Activated CD8-positive, alpha-beta memory T cell treated with anti-CD3 and anti-CD28 coated beads, Interleukin-2, amount 50 U/mL, for 1 hour (primary cell): ENCODE measurements around the gene CYFIP2.

Source experiments
- DNase-seq: peaks from one replicate; pipeline ENCODE4 v3.0.0-alpha.2; 2020; ENCODE audit errors: extremely low read depth

CYFIP2 gene

DNA sequence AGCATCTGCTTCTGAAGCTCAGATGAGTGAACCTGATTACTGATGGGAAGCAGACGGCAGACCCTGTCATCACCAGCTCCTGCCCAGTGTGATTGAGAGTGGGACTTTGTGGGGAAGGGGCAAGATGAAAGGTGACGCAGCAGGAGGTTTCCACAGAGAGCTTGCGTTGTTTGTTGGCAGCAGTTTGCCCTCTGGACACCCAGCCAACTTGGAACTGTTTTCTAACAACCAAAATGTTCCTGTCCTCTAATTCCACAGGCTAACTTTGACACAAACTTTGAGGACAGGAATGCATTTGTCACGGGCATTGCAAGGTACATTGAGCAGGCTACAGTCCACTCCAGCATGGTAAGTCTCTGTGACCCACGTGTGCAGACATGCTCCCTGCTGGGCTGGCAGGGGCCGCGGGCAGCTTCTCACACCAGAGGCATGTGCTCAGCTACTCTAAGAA, 20.9 kb downstream of the CYFIP2 start:
- no peak for DNase-seq

DNA sequence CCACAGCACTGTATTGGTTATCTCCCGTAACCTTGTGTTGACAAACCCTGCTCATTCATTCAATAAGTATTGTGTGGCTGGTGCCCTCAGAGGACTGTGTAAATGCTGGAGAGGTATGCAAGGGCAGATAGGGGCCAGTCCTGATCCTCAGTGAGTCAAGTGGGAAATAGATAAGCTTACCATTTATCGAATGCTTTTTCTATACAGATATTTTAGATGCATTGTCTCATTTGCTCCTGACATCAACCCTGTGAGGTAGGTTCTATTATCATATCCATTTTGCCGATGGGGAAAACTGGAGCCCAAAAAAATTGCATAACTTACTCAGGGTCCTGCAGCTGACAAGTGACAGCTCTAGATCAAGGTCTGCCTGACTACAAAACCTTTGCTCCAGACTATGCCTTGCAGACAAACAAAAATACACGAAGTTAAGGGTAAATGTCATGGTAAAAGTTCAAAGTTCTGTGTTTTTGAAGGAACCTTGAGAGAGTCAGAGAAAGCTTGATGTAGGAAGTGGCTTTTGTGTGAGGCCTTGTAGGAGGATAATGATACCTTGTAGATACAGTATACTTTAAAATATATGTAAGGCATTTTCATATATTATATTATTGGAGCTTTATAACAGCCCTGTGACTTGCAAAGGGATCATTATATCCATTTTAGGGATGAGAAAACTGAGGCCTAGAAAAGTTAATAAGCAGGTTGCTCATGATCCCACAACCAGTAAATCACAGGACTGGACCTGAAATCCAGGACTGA, 22.7 kb downstream of the CYFIP2 start:
- no peak for DNase-seq

DNA sequence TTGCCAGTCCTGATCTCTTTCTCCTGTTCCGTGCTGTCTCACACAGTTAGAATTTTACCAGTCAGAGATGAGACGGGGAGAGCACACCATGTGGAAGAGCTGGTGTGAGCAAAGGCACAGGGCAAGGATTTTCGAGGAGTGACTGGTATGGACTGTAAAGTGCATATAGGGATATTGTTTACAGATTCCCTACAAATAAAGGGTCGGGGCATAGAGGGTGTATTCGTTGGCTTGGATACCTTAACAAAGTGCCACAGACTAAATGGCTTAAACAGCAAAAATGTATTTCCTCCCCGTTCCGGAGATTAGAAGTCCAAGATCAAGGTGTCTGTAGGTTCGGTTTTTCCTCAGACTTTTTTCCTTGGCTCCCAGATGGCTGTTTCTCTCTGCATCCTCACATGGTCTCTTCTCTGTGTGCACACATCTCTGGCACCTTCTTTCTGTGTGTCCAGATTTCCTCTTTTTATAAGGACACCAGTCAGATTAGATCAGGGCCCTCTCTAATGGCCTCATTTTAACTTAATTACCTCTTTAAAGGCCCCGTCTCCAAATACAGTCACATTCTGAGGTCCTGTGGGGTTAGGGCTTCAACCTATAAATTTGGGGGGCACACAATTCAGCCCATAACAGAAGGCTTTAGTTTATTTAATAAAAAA, 23.4 kb downstream of the CYFIP2 start:
- no peak for DNase-seq

DNA sequence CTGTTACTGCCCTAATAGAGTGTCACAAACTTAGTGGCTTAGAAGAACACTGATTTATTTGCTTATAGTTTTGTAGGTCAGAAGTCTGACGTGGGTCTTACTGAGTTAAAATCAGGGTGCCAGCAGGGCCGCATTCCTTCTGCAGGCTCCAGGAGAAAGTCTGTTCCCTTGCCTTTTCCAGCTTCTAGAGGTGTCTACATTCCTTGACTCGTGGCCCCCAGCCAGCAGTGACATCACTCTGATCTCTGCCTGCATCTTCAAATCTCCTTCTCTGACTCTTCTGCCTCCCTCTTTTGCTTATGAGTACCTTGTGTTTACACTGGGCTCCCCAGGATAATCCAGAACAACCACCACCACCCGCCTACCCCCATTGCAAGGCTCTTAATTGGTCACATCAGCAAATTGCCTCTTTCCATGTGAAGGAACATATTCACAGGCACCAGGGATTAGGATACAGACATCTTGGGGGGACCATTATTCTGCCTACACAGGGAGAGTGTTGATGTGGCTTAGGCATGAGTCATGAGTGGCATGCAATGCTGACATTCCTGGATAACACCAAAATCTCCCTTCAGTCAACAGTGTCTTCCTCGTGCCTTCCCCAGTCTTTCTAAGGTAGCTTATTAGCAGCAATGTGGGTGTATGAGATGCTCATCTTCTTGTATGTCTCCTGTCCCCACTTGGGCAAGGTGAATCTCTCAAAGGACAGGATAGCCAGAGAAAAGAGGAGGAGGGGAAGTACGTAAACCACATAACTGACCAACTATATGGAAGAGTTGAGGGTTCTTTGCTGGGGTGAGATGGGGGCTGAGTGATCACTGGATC, 24.4 kb downstream of the CYFIP2 start:
- no peak for DNase-seq

DNA sequence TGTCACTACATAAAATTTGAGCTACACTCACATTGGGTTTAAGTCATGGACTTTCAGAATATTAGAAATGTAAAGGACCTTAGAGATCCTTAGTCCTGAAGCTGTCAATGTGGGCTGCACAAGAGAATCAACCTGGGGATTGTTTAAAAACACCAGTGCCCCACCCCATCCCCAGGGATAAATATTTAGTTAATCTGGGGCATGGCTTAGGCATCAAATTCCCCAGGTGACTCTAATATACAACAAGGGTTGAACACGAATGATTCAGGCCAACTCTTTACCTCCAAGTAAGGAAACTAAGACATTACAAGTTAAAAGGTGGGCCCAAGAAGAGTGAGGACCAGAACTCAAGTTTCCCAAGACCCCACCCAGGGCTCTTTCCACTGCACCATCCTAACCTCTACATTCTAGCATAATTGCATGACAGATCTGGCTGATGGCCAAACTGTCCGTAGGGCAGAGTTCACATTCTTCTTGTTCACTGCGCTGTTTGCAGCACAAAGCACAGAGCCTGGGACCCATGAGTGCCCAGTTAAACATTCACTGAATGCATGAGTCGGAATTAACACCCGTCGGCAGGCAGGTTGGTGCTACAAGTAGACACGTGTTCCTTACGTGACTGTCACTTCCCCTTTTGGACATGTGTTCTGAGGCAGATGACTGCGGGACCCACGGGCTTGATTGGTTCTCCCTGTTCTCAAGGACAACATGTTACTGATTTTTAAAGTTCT, 25.2 kb downstream of the CYFIP2 start:
- no peak for DNase-seq

DNA sequence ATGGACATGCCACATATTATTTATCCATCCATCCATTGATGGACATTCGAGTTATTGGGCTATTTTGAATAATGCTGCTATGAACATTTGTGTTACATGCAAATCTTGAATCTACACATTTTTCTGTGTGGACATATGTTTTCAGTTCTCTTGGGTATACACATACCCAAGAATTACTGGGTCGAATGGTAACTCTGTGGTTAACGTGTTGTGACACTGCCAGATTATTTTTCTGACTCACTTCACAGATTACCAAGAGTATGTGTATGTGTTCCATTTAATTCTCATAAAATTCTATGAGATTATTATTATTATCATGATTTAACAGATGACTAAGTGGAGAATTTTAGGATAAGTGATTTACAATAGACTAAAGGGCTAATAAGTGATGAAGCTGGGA, 26.7 kb downstream of the CYFIP2 start:
- DNase-seq: no peak

DNA sequence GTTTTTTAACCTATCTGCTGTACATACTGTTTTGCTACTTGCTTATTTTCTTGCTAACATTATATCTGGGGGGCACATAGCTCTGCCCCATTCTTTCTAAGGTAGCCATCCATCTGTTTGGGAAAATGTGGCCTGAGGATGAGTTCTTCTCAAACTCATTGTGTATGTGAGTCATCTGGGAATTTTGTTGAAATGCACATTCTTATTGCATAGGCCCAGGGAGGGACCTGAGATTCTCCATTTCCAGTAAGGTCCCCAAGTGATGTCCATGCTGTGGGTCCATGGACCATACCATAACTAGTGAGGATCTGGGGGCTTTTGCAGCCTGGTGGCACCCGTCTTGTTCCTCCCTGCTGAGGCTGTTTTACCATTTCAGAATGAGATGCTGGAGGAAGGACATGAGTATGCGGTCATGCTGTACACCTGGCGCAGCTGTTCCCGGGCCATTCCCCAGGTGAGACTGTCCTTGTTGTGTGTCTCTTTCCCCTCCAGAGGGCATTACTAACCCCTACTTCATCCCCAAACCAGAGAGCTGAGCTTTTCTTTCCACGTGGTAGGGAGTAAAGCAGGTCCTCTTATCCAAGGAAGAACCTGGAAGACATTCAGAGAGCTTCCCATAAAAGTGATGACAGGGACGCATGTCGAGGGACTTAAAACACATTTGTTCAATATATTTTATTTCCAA, 28.6 kb downstream of the CYFIP2 start:
- no peak for DNase-seq

DNA sequence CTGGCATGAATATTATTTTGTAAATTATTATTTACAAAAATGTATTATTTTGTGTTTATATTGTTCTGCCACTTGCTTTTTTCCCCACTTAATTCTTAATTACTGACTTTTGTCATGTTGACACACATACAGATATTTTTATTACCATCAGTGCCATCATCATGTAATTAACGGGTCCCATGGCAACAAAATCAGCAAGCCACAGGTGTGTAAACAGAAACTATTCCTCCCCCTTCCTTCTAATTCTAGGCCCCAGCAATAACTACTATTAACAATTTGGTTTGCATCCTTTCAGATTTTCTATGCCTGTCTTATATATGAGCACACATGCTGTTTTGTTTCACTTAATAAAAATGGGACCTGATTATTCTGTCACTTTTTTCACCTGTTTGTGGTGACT, 29.3 kb downstream of the CYFIP2 start:
- DNase-seq: no peak

DNA sequence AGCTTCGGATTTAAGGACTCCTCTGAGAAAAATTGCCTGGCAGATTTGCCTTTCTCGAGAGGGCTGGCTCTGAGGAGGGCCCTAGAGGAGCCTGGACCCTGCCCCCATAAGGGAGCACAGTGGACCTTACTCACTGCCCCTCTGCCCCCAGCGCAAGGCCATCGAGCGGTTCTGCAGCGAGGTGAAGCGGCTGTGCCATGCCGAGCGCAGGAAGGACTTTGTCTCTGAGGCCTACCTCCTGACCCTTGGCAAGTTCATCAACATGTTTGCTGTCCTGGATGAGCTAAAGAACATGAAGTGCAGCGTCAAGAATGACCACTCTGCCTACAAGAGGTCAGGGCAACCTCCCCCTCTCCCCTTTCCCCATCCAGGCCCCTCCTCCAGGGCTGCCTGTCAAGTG, 34.6 kb downstream of the CYFIP2 start:
- DNase-seq: no peak

DNA sequence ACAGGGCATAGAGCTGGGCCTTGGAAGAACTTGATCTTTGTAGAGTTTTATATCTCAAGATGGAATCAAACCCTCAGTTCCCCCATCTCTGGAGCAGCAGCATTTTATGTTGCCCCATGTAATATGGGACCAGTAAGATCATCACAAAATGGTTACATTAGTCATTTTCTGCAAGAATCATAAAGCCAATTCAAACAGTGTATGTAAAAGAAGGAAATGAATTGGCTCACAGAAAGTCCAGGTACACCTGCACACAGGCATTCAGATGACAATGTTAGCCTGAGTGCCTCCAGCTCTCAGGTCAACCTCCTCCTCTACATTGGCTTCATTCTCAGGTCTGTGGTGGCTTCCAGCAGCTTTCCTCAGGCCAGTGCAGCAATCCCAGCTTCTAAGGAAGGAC, 35.1 kb downstream of the CYFIP2 start:
- no peak for DNase-seq

DNA sequence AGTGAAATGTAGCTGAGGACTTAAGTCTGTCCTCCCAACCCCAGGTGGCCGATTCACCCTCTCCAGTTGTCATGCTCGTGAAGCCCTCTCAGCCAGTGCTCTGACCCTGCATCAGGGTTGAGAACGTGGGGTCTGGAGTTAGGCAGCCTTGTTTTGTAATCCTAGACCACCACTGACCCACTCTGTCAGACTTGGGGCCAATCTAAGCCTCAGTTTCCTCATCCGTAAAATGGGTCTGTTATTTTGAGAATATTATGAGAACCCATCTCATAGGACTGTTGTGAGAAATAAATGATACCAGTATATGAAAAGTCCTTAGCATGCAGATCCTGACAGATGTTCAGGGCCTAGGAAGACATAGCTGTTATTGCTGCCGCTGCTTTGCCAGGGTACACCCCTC, 37.1 kb downstream of the CYFIP2 start:
- DNase-seq: no peak

DNA sequence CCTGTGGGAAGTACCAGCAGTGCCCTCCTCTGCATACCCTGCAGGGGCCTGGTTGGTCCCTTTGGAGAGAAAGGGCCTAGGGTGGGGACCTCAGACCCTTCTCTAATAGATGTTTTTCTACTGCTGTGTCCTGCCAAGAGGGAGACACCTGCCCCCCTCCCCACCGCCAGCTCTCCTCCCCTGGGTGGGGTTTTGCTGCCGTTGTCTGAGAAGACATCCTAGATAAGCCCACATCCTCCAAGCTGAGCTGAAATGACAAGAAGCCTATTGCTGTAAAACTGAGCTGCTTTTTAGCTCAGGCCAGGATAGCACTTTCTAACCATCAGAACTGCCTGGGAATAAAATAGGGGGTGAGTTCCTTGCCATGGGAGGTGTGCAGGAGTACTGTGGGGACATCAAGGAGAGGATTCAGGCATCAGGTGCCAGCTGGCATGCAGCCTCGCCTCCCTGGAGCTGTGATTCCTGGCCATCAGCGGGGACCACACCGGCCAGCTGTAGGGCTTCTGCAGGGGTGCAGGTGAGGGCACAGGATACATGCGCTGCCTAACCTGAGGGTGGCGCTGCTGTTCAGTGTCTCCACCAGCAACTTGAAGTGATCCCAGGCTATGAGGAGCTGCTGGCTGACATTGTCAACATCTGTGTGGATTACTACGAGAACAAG, 37.9 kb downstream of the CYFIP2 start:
- no peak for DNase-seq

DNA sequence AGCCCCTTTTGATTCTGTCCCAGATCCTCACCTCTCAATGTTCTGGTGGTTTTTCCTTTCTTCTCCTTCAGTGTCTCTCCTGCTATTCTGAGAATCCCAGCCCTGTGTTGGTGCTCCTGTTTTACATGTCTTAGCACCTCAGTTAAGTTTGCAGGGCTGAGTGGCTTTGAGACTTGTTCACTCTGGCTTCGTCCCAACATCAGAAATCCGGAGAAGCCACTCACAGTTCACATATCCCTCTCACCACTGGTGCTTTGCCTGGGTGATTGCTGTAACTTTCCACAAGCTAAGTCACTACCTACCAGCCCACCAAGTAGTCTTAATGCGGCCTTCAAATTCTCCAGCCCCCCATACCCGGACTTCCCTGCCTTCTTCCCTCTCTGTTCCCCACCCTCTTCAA, 40.2 kb downstream of the CYFIP2 start:
- DNase-seq: no peak

DNA sequence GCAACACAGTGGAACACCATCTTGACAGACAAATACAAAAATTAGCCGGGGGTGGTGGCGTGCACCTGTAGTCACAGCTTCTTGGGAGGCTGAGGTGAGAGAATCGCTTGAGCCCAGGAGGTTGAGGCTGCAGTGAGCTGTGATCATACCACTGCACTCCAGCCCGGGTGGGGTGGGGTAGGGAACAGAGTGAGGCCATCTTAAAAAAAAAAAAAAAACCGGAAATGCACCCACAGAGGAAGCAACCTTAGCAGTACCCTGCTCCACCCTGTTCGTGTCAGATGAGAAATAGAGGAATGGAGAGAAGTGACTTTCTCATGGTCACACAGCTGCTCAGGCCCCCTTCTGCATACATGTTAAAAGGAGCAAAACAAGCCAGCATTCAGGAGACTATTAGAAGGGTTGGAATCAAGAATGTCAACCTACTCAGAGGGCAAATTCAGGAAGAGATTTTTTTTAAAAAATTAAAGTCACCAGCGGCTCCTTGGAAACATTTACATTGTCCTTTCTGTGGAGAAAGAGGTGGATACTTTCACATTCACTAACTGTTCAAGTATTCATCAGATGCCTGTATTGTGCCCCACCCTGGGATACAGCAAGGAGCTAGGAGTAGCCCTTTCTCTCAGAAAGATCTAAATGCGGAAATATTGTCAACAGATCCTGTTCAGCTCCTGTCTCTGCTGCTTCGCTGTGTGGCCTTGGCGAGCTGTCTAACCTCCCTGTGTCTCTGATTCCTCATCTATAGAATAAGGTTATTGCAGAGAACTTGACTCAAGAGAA, 41.0 kb downstream of the CYFIP2 start:
- no peak for DNase-seq

DNA sequence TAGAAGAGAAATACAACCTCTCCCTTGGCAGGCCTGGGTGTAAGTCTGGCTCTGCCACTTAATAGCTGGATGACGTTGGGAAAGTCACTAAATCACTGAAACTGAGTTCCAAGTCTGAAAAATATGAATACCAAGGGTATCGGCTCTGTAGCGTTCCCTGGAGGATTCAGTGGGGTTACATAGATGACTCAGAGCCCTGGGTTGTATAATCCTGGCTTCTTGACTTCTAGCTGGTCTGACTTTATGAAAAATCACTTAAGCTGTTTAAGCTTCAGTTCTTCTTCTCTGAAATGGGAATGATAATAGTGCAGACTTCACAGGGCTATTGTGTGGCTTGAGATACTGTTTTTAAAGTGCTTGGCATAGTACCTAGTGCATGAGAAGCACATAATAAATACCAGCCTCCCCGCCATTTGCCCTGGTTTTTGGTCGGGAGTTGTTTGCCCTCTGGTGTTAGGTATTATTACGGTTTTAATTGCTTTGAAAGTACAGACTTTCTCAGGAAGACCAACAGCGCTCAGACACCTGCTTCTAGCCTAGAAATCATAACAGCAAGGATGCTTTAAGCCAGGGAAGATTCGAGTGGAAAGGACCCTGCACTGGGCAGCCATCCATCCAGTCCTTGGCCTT, 43.0 kb downstream of the CYFIP2 start:
- no peak for DNase-seq

DNA sequence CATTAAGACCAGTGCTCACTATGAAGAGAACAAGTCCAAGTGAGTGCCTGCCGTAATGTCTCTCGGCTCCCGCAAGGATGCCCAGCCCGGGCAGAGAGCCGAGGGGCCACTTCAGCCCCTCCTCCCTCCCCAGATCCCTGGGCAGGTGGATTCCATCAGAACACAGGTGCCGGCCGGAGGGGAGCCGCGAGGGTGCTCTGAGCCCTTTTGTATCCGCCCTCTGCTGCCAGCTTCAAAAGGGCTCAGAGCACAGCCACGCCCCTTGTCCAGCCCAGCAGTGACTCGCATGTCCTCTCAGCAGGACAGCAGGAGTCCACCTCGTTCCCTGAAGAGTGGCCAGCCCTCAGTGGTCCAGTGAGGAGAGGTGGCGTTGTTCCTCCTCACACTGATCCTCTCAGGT, 43.9 kb downstream of the CYFIP2 start:
- no peak for DNase-seq

DNA sequence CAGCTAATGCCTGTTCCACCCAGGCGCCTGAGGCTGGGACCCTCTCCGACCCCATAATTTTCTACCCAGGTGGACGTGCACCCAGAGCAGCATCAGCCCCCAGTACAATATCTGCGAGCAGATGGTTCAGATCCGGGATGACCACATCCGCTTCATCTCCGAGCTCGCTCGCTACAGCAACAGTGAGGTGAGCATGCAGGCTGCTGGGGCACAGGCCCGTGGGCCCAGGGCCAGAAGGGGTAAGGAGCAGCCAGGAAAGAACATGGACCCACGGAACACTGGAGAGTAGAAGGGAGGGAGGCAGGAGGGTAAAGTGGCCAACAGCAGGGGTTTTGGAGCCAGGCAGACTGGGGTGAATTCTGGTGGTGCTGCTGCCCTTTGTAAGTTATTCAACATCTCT, 45.7 kb downstream of the CYFIP2 start:
- no peak for DNase-seq

DNA sequence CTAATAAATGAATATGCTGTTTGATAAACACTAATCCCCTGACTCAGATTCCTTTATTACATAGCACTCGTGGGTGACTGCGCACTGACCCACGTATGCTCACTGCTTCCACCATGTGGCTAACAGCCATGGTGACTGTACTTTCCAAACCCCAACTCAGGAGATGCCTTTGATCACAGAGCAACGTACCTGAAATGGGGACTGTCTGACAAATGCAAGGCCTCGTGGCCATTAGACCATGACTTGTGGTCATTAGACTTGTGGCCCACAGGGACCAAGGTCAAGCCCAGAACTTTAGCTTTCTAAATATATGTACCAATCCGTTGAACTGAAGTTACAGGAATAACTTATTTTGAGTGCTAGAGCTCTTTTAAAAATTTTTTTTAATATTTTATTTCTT, 46.6 kb downstream of the CYFIP2 start:
- peak; percentile 37 for DNase-seq

DNA sequence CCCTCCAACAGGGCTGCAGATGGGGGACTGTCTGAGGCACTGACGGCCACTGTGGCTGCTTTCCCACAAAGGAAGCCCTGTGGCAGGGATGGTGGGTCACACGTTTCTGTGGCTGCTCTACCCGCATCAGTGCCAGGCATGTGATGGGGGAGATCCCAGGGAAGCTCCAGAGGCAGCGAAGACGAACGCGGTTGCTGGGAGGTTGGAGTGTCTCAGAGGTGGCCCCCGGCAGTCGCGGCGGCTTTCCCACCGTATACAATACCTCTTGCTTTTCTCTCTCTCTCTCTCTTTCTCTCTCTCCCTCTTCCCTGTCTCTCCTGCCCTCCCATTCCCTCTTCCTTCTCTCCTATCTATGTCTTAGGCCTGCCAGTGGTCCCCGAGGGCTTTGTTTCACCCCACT, 56.7 kb downstream of the CYFIP2 start:
- DNase-seq: no peak
